ENCODE data around the gene LAMB4. TPM values are rescaled to one million over a fixed set of nuclear protein-coding genes. Genes with fewer than 3 reads are reported as not detected.

Gene LAMB4
- total and polyA plus RNA-seq, 2 of the 8 experiments (the other 6 are each of a cell fraction or from before 2014, with no cell fraction given), result not detected

GRCh38 chr7:108120196-108120595 lies 10.0 kb downstream of the LAMB4 start:
- Histone ChIP-seq H3K4me3 (ENCODE audit: extremely low read depth in 1 of 4, insufficient read depth in 2 of 4, low read depth in 3 of 4, low read length in 4 of 4) (no peak overlapping the region), H3K14ac (ENCODE audit: insufficient read length) (no peak overlapping the region), H4K8ac (ENCODE audit: extremely low read depth, insufficient read depth, low read length) (no peak overlapping the region), H2BK5ac (ENCODE audit: low read depth, low read length) (no peak overlapping the region), H3K4me2 (ENCODE audit: insufficient read depth in 1 of 2, low read depth in 2 of 2, low read length in 2 of 2) (no peak overlapping the region), H4K20me1 (replicated peaks in 1 of 2; ENCODE audit: control insufficient read depth in 1 of 2, insufficient read depth in 2 of 2, low read length in 2 of 2) (no peaks in the 10 kb centered on the region), H3K23ac (ENCODE audit: insufficient read length) (no peak overlapping the region), H4K91ac (replicated peaks; ENCODE audit: insufficient read length, low read length) (no peak overlapping the region), H3K9me3 (ENCODE audit: insufficient read depth in 2 of 2, low read depth in 1 of 2, low read length in 1 of 2) (no peaks in the 10 kb centered on the region), H2BK120ac (replicated peaks; ENCODE audit: low read depth, low read length) (no peak overlapping the region), H3K4me1 (replicated peaks in 1 of 4; ENCODE audit: control insufficient read depth in 3 of 4, insufficient read depth in 4 of 4, low read length in 3 of 4) (no peaks in the 10 kb centered on the region), H4K5ac (ENCODE audit: insufficient read length, low read depth, low read length) (no peak overlapping the region), H3K79me2 (ENCODE audit: control insufficient read depth in 1 of 2, insufficient read depth in 2 of 2, low read length in 2 of 2) (no peaks in the 10 kb centered on the region), H2BK20ac (ENCODE audit: low read length) (no peak overlapping the region), H3K27me3 (replicated peaks in 1 of 4; ENCODE audit: control insufficient read depth in 3 of 4, extremely low read depth in 1 of 4, insufficient read depth in 3 of 4, low read length in 3 of 4) (no peaks in the 10 kb centered on the region), H3K4ac (replicated peaks; ENCODE audit: insufficient read length, low read depth, low read length) (no peak overlapping the region), H3K9ac (replicated peaks in 1 of 4; ENCODE audit: extremely low read depth in 1 of 4, low read depth in 3 of 4, low read length in 3 of 4) (no peak overlapping the region), H2BK12ac (ENCODE audit: low read depth, low read length) (no peak overlapping the region), H3K36me3 (ENCODE audit: control insufficient read depth in 2 of 4, insufficient read depth in 4 of 4, low read length in 3 of 4) (no peaks in the 10 kb centered on the region), H3K23me2 (ENCODE audit: low read depth, low read length) (no peaks in the 10 kb centered on the region), H3K79me1 (ENCODE audit: low read depth, low read length) (no peaks in the 10 kb centered on the region), H2AK5ac (ENCODE audit: low read depth, low read length) (no peak overlapping the region), H2BK15ac (ENCODE audit: low read length) (no peak overlapping the region), H3K18ac (ENCODE audit: extremely low read depth, low read length) (no peak overlapping the region), H2AFZ (ENCODE audit: low read length) (no peak overlapping the region), H3K27ac (ENCODE audit: low read depth, low read length) (no peak overlapping the region), H3K56ac (replicated peaks; ENCODE audit: insufficient read length, low read depth, low read length) (no peak overlapping the region)
- FAIRE-seq (no peak), DNase-seq (ENCODE audit: low read depth in 1 of 2, low spot score in 2 of 2) (no peak)
- TF ChIP-seq MAFK (IDR thresholded peaks at IDR 0.05; ENCODE audit: low read depth, low read length) (no peak), TEAD4 (IDR thresholded peaks at IDR 0.05; ENCODE audit: low read depth, low read length) (no peak)
- ChIA-PET POLR2A (ENCODE audit: partially characterized antibody) (no interaction called here), CTCF (ENCODE audit: partially characterized antibody) (interaction anchor here (0.8 to 1.6 kb wide), 5 partner anchors 9 to 21 kb away, joined by 3 to 4 read pairs (median 3); partner anchors contain the start of gene LAMB4)
- 74% methylated on average over 3 of the region's 3 CpGs; no CpG with 5 or more reads in 1 of the 2 experiments for WGBS, 2 experiments (ENCODE audit: extremely low coverage in 1 of 2, insufficient coverage in 1 of 2, insufficient read length in 1 of 2, insufficient replicate concordance in 2 of 2, low coverage in 1 of 2, low lambda C conversion rate in 2 of 2, missing lambda C conversion rate in 1 of 2)

Measured in H1 (cell line).